ENCODE results near the gene PRLHR. TPM values are rescaled to one million over a fixed set of nuclear protein-coding genes. Genes with fewer than 3 reads are reported as not detected.

PRLHR gene
- total RNA-seq, 2 experiments from 2014 or later, result not detected

GRCh38 chr10:118545381-118545780 is 50.1 kb downstream of the PRLHR start:
- CTCF ChIA-PET, result interaction anchor here (0.9 kb wide), 1 partner anchor 21 kb away, joined by 3 read pairs; no protein-coding TSS in a partner anchor
- DNase-seq, result no peak
- H3K9me3 Mint-ChIP-seq, result no peaks in the 10 kb centered on the region
- no peaks in the 10 kb centered on the region for H3K36me3 Mint-ChIP-seq (ENCODE audit: low read depth)
- no peaks in the 10 kb centered on the region for H3K4me1 Mint-ChIP-seq (ENCODE audit: low read depth)
- H3K27ac Mint-ChIP-seq, result no peak overlapping the region
- H3K27me3 Mint-ChIP-seq (ENCODE audit: low read depth), result peaks cover 41% of the 10 kb centered on the region
- H3K4me3 Mint-ChIP-seq, result no peak overlapping the region
- intact Hi-C loops (cut with micrococcal nuclease), result no loop called here

DNA sequence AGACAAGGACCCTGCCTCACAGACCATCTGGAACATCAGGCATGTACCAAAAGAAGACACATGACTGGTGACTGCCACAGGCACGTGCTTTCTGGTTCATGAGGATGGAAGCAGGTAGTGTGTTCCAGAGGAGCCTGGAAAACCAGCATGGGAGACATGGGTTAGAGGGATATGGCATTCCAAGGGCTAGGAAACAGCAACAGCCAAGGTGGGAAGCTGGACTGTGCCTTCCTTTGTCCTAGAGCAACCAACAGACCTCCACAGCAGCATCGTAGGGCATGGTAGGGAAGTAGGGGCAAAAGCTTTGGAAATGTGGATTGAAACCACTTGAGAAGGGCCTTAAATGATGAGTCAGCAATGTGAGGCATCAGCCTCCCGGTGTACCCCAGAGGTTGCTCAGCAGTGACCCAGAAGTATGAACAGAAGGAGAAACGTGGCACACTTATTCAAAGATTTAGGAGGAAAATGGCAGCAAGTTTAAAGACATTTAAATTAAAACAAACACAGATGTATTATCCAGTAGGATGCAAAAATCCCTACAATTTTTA is 51.0 kb downstream of the PRLHR start:
- no peak overlapping the region for H3K4me3 Mint-ChIP-seq
- CTCF ChIA-PET, result interaction anchor here (0.7 to 1.2 kb wide), 4 partner anchors 11 to 1052 kb away, joined by 3 to 4 read pairs (median 4); no protein-coding TSS in a partner anchor
- intact Hi-C loops (cut with micrococcal nuclease), result loop anchor here (5.0 kb wide), 2 partner anchors 87 to 1047 kb away; no protein-coding TSS in a partner anchor
- H3K27ac Mint-ChIP-seq, result no peak overlapping the region
- H3K9me3 Mint-ChIP-seq, result no peaks in the 10 kb centered on the region
- DNase-seq, result no peak
- H3K4me1 Mint-ChIP-seq (ENCODE audit: low read depth), result no peaks in the 10 kb centered on the region
- no peaks in the 10 kb centered on the region for H3K36me3 Mint-ChIP-seq (ENCODE audit: low read depth)
- peaks cover 41% of the 10 kb centered on the region for H3K27me3 Mint-ChIP-seq (ENCODE audit: low read depth)

DNA sequence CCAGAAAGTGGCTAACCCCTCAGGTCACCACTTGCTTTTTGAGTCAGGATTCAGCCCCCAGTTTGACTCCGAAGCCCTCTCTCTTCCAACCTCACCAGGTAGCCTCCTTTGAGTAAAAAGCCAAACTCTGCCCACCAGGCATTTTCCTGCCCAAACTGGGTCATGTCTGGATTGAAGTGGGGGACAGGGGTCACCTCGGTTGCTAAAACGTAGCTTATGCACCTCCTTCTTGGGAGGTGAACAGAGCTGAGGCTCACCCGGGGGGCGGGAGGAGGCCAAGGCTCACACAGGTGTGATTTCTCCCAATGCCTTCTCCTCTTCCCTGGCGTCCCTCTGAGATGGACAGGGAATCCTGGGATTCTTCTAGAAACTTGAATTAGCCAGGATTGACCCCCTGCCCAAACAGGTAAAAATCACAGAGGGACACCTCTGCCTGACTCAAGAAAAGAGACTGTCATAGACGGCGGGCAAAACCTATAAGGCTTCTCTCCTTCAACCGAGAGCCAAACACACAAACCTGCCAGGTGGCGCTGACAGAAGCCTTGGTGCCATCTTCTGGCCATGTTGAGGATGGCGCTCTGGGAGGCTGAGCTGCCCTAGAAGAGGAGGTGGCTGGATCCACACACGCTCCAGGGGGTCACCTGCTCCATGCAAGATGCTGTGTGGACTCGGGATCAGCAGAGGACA is 51.6 kb downstream of the PRLHR start:
- intact Hi-C loops (cut with micrococcal nuclease), result loop anchor here (5.0 kb wide), 2 partner anchors 87 to 1047 kb away; no protein-coding TSS in a partner anchor
- Mint-ChIP-seq H3K9me3 (no peaks in the 10 kb centered on the region), H3K27ac (no peak overlapping the region), H3K4me1 (ENCODE audit: low read depth) (no peaks in the 10 kb centered on the region), H3K27me3 (ENCODE audit: low read depth) (peaks cover 42% of the 10 kb centered on the region), H3K4me3 (no peak overlapping the region), H3K36me3 (ENCODE audit: low read depth) (no peaks in the 10 kb centered on the region)
- CTCF ChIA-PET, result interaction anchor here (0.7 to 1.2 kb wide), 5 partner anchors 11 to 1052 kb away, joined by 3 to 4 read pairs (median 3); no protein-coding TSS in a partner anchor
- DNase-seq, result peak; percentile 70

- H3K36me3 Mint-ChIP-seq (ENCODE audit: low read depth), result no peaks in the 10 kb centered on the region
- H3K4me1 Mint-ChIP-seq (ENCODE audit: low read depth), result no peaks in the 10 kb centered on the region
- no peak overlapping the region for H3K27ac Mint-ChIP-seq
- H3K27me3 Mint-ChIP-seq (ENCODE audit: low read depth), result peaks cover 38% of the 10 kb centered on the region
- no peak overlapping the region for H3K4me3 Mint-ChIP-seq
- intact Hi-C loops (cut with micrococcal nuclease), result loop anchor here (5.0 kb wide), 2 partner anchors 85 to 1045 kb away; no protein-coding TSS in a partner anchor
- H3K9me3 Mint-ChIP-seq, result no peaks in the 10 kb centered on the region
- CTCF ChIA-PET, result interaction anchor here (1.0 kb wide), 1 partner anchor 84 kb away, joined by 3 read pairs; no protein-coding TSS in a partner anchor
- DNase-seq, result no peak
These were observed 52.7 kb downstream of the PRLHR start for GRCh38 chr10:118542745-118543144.

DNA sequence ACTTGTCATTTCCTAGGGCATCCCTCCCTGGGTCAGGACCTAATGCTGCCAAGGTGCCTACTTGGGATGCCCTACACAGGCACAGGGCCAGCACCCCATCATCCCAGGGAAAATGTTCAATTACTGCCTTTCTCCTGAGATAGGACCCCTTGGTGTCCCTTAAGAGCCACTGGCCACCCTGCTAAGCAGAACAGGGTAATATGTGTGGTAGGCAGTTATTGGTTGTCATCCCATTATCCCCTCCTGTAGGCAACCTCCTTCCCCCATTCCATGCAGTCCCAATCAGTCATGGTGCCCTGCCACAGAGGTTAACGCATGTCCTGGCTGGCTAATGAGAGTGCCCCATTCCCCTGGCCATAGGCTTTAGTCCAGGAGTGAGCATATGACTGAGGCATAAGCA is 53.2 kb downstream of the PRLHR start:
- Mint-ChIP-seq H3K27ac (no peak overlapping the region), H3K9me3 (no peaks in the 10 kb centered on the region), H3K36me3 (ENCODE audit: low read depth) (no peaks in the 10 kb centered on the region), H3K27me3 (ENCODE audit: low read depth) (peaks cover 38% of the 10 kb centered on the region), H3K4me3 (no peak overlapping the region), H3K4me1 (ENCODE audit: low read depth) (no peaks in the 10 kb centered on the region)
- no peak for DNase-seq
- intact Hi-C loops (cut with micrococcal nuclease), result loop anchor here (5.0 kb wide), 2 partner anchors 85 to 1045 kb away; no protein-coding TSS in a partner anchor
- CTCF ChIA-PET, result no interaction called here

DNA sequence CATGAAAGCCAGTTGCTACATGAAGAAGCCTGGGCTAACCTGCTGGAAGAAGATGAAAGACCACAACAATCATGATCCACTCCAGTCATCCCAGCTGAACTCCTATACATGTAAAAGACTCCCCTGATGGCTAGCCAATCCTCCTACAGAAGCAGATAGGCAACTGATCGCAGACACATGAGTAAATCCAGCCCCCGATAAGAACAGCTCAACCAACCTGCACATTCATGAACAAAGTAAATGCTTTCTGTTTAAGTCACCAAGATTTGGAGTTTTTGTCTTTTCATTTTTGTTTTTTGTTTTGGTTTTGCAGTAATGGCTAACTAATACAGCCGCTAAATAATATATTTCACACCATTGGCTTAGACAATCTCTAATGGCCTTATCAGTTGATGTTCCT is 53.7 kb downstream of the PRLHR start:
- CTCF ChIA-PET, result no interaction called here
- Mint-ChIP-seq H3K27me3 (ENCODE audit: low read depth) (peaks cover 38% of the 10 kb centered on the region), H3K27ac (no peak overlapping the region), H3K36me3 (ENCODE audit: low read depth) (no peaks in the 10 kb centered on the region), H3K9me3 (no peaks in the 10 kb centered on the region), H3K4me3 (no peak overlapping the region), H3K4me1 (ENCODE audit: low read depth) (no peaks in the 10 kb centered on the region)
- intact Hi-C loops (cut with micrococcal nuclease), result loop anchor here (5.0 kb wide), 2 partner anchors 84 to 1044 kb away; no protein-coding TSS in a partner anchor
- no peak for DNase-seq

Other genes starting within 250 kb of the PRLHR start
- 10 to 100 TPM; 18.4 to 19.2 TPM for gene CACUL1, start 159.3 kb upstream of the PRLHR start, total RNA-seq